ENCODE data around the gene TAOK3. TPM values are rescaled to one million over a fixed set of nuclear protein-coding genes. Genes with fewer than 3 reads are reported as not detected.
A peak's percentile ranks its signal among the peaks of the same experiment; 100 is the strongest.

TAOK3 gene
- total RNA-seq, 3 donors from 2014 or later (not counting 1 experiment from before 2014, with no cell fraction given): 155 to 166 (median 157) TPM

DNA sequence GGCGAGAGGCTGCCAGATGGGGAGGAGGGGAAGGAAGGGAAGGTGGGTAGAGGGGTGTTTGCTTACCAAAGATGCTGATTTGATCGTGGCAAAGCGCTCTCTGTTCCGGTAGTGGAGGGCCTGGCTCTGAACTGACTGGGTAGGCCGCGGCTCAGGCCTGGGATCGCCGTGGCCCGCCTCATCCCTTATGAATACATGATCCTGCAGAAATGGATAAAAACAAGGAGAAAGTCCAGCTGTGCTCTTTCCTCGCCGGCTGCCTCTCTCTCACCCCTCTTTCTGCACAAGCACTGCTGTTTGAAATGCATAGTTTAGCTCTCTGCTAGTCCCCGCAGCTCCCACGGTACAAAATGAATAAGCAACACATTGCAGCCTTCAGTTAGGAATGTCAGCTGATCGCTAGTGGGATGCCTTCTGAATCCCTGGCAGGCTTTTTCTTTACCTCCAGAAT lies 182.9 kb downstream of the TAOK3 start:
- H3K4me1 ChIP-seq (ENCODE audit: control insufficient read depth, insufficient read depth, low read length): no peaks in the 10 kb centered on the region
- DNase-seq (no peak), ATAC-seq (no peak)
- H3K27me3 ChIP-seq (ENCODE audit: control insufficient read depth, insufficient read depth, low read length): no peaks in the 10 kb centered on the region
- no peaks in the 10 kb centered on the region for H3K27me3 Mint-ChIP-seq (ENCODE audit: low read depth in 2 of 2)
- H3K4me1 Mint-ChIP-seq: peaks cover 17 to 21% of the 10 kb centered on the region in 2 donors
- intact Hi-C loops (cut with micrococcal nuclease): no loop called here
- 98% methylated on average over 13 of the region's 14 CpGs for WGBS (ENCODE audit: insufficient coverage)
- no peaks in the 10 kb centered on the region for H3K9me3 ChIP-seq (ENCODE audit: control insufficient read depth, insufficient read depth, low read length)
- TF ChIP-seq CTCF (IDR thresholded peaks at IDR 0.05): no peak
- no peaks in the 10 kb centered on the region for H3K36me3 Mint-ChIP-seq
- H3K9me3 Mint-ChIP-seq: no peaks in the 10 kb centered on the region
- H3K27ac Mint-ChIP-seq: no peak overlapping the region
- H3K27ac ChIP-seq (ENCODE audit: low read length): no peak overlapping the region
- H3K4me3 Mint-ChIP-seq: no peak overlapping the region
- no peak overlapping the region for H3K4me3 ChIP-seq (ENCODE audit: low read length)
- H3K36me3 ChIP-seq (ENCODE audit: control insufficient read depth, insufficient read depth, low read length): peaks cover 46% of the 10 kb centered on the region

- Histone ChIP-seq H3K9me3 (ENCODE audit: control insufficient read depth, insufficient read depth, low read length) (no peaks in the 10 kb centered on the region), H3K36me3 (ENCODE audit: control insufficient read depth, insufficient read depth, low read length) (peaks cover 40% of the 10 kb centered on the region), H3K4me3 (ENCODE audit: low read length) (no peak overlapping the region), H3K4me1 (ENCODE audit: control insufficient read depth, insufficient read depth, low read length) (no peaks in the 10 kb centered on the region), H3K27ac (ENCODE audit: low read length) (no peak overlapping the region), H3K27me3 (ENCODE audit: control insufficient read depth, insufficient read depth, low read length) (no peaks in the 10 kb centered on the region)
- TF ChIP-seq CTCF (IDR thresholded peaks at IDR 0.05): no peak
- Mint-ChIP-seq H3K4me1 (peaks cover 17 to 21% of the 10 kb centered on the region in 2 donors), H3K4me3 (no peak overlapping the region), H3K27me3 (ENCODE audit: low read depth in 2 of 2) (no peaks in the 10 kb centered on the region), H3K27ac (peak overlapping the region in 1 of 2 donors; percentile 18), H3K36me3 (no peaks in the 10 kb centered on the region), H3K9me3 (no peaks in the 10 kb centered on the region)
- 100% methylated on average over 2 of the region's 10 CpGs for WGBS (ENCODE audit: insufficient coverage)
- no peak for DNase-seq
- intact Hi-C loops (cut with micrococcal nuclease): no loop called here
- ATAC-seq: no peak
These were observed 183.9 kb downstream of the TAOK3 start for GRCh38 chr12:118188690-118189371.

- WGBS (ENCODE audit: insufficient coverage): 93% methylated on average over 6 of the region's 6 CpGs
- Histone ChIP-seq H3K36me3 (ENCODE audit: control insufficient read depth, insufficient read depth, low read length) (peaks cover 34% of the 10 kb centered on the region), H3K4me1 (ENCODE audit: control insufficient read depth, insufficient read depth, low read length) (no peaks in the 10 kb centered on the region), H3K27me3 (ENCODE audit: control insufficient read depth, insufficient read depth, low read length) (no peaks in the 10 kb centered on the region), H3K4me3 (ENCODE audit: low read length) (no peak overlapping the region), H3K9me3 (ENCODE audit: control insufficient read depth, insufficient read depth, low read length) (no peaks in the 10 kb centered on the region), H3K27ac (ENCODE audit: low read length) (no peak overlapping the region)
- intact Hi-C loops (cut with micrococcal nuclease): no loop called here
- H3K36me3 Mint-ChIP-seq: no peaks in the 10 kb centered on the region
- ATAC-seq: no peak
- H3K9me3 Mint-ChIP-seq: no peaks in the 10 kb centered on the region
- peaks cover 21% of the 10 kb centered on the region in 2 donors for H3K4me1 Mint-ChIP-seq
- no peak for TF ChIP-seq CTCF (IDR thresholded peaks at IDR 0.05)
- no peak for DNase-seq
- no peaks in the 10 kb centered on the region for H3K27me3 Mint-ChIP-seq (ENCODE audit: low read depth in 2 of 2)
- H3K4me3 Mint-ChIP-seq: no peak overlapping the region
- peak overlapping the region; percentile 8 to 63 for H3K27ac Mint-ChIP-seq
These were observed 184.8 kb downstream of the TAOK3 start for GRCh38 chr12:118187751-118188435.

Data from natural killer cell (primary cell).